Airway epithelial cell (primary cell): ENCODE data around the gene CLTRN. TPM values are rescaled to one million over a fixed set of nuclear protein-coding genes. Genes with fewer than 3 reads are reported as not detected.

Experiments
- total RNA-seq: library from RNA; depleted of rRNA; stranded (reverse); fragments of >200 nt; gene quantifications from 2 replicates; pipeline ENCODE4 v1.2.3, GENCODE V29; 2015

Gene CLTRN
- 0.46 and 0.85 TPM in 2 replicates for total RNA-seq

GRCh38 chrX:15664487-15665444, at the start of gene CLTRN:
Gene CLTRN (minus strand): TSS chrX:15664805. CDS start chrX:15664775, 30 bp downstream.

GRCh38 chrX:15600745-15601144, 63.9 kb downstream of the CLTRN start, which contains the start of gene ACE2:
Gene ACE2 (minus strand): TSS chrX:15600960. CDS start chrX:15600911, 49 bp downstream.

Other genes with a start within 250 kb of the CLTRN start
- 32.9 and 53.9 TPM in 2 replicates for gene PIR, start 171.5 kb downstream of the CLTRN start, total RNA-seq
- gene BMX, start 164.0 kb downstream of the CLTRN start, total RNA-seq, result 0.07 TPM in 1 of 2 replicates, not detected in the other
- gene ACE2, start 63.8 kb downstream of the CLTRN start, total RNA-seq, result 1.6 and 1.9 TPM in 2 replicates
- gene CA5B, start 73.5 kb upstream of the CLTRN start, total RNA-seq, result 1.3 and 2.7 TPM in 2 replicates
- 5.2 and 6.1 TPM in 2 replicates for gene ZRSR2, start 125.7 kb upstream of the CLTRN start, total RNA-seq
- gene AP1S2, start 190.0 kb upstream of the CLTRN start, total RNA-seq, result 6.3 and 12.9 TPM in 2 replicates